ENCODE results near the gene MICAL2.

Gene MICAL2

GRCh38 chr11:12110201-12110713 lies at the start of gene MICAL2:
TSS of gene MICAL2 (plus strand) at chr11:12110590. CDS start at chr11:12162156, 51,566 bp downstream.
- DNase-seq (ENCODE audit: low spot score in 2 of 2) (peak; percentile 78 to 91), ATAC-seq (peak; percentile 94)
- Mint-ChIP-seq H3K27ac (peak within 1 kb of the TSS; percentile 67), H3K9me3 (no peaks in the 10 kb centered on the region), H3K36me3 (peaks cover 6% of the 10 kb centered on the region), H3K4me3 (peak within 1 kb of the TSS; percentile 73), H3K4me1 (peaks cover 67% of the 10 kb centered on the region)

GRCh38 chr11:12061851-12062560 lies 48.4 kb upstream of the MICAL2 start:
- no peak overlapping the region for H3K27ac Mint-ChIP-seq
- no peaks in the 10 kb centered on the region for H3K36me3 Mint-ChIP-seq
- DNase-seq (ENCODE audit: low spot score in 2 of 2) (no peak), ATAC-seq (peak; percentile 61)
- peaks cover 7% of the 10 kb centered on the region for H3K9me3 Mint-ChIP-seq
- peaks cover 11% of the 10 kb centered on the region for H3K4me1 Mint-ChIP-seq
- no peak overlapping the region for H3K4me3 Mint-ChIP-seq

GRCh38 chr11:12063251-12063650 lies 47.1 kb upstream of the MICAL2 start:
- peaks cover 11% of the 10 kb centered on the region for H3K4me1 Mint-ChIP-seq
- no peaks in the 10 kb centered on the region for H3K9me3 Mint-ChIP-seq
- no peak for DNase-seq (ENCODE audit: low spot score in 2 of 2)
- H3K27ac Mint-ChIP-seq: no peak overlapping the region
- H3K36me3 Mint-ChIP-seq: no peaks in the 10 kb centered on the region
- no peak overlapping the region for H3K4me3 Mint-ChIP-seq
- ATAC-seq: no peak

- Mint-ChIP-seq H3K9me3 (no peaks in the 10 kb centered on the region), H3K4me1 (peaks cover 11% of the 10 kb centered on the region), H3K4me3 (no peak overlapping the region), H3K27ac (no peak overlapping the region), H3K36me3 (no peaks in the 10 kb centered on the region)
- DNase-seq (ENCODE audit: low spot score in 2 of 2) (no peak), ATAC-seq (no peak)
Observed at GRCh38 chr11:12064136-12064953, 46.0 kb upstream of the MICAL2 start.

GRCh38 chr11:12064954-12065280 lies 45.5 kb upstream of the MICAL2 start:
- Mint-ChIP-seq H3K27ac (no peak overlapping the region), H3K9me3 (no peaks in the 10 kb centered on the region), H3K36me3 (no peaks in the 10 kb centered on the region), H3K4me1 (peaks cover 11% of the 10 kb centered on the region), H3K4me3 (no peak overlapping the region)
- ATAC-seq: no peak
- no peak for DNase-seq (ENCODE audit: low spot score in 2 of 2)

GRCh38 chr11:12066056-12066798 lies 44.2 kb upstream of the MICAL2 start:
- H3K9me3 Mint-ChIP-seq: no peaks in the 10 kb centered on the region
- peaks cover 19% of the 10 kb centered on the region for H3K4me1 Mint-ChIP-seq
- H3K36me3 Mint-ChIP-seq: no peaks in the 10 kb centered on the region
- DNase-seq (ENCODE audit: low spot score in 2 of 2) (no peak), ATAC-seq (peak; percentile 32)
- H3K4me3 Mint-ChIP-seq: no peak overlapping the region
- H3K27ac Mint-ChIP-seq: peak overlapping the region; percentile 13

GRCh38 chr11:12066799-12067508 lies 43.4 kb upstream of the MICAL2 start:
- Mint-ChIP-seq H3K4me1 (peaks cover 23% of the 10 kb centered on the region), H3K27ac (peak overlapping the region; percentile 13), H3K4me3 (no peak overlapping the region), H3K36me3 (no peaks in the 10 kb centered on the region), H3K9me3 (no peaks in the 10 kb centered on the region)
- no peak for ATAC-seq
- DNase-seq (ENCODE audit: low spot score in 2 of 2): no peak

GRCh38 chr11:12067796-12068357 lies 42.5 kb upstream of the MICAL2 start:
- DNase-seq (ENCODE audit: low spot score in 2 of 2) (no peak), ATAC-seq (no peak)
- no peaks in the 10 kb centered on the region for H3K36me3 Mint-ChIP-seq
- no peak overlapping the region for H3K27ac Mint-ChIP-seq
- peaks cover 19% of the 10 kb centered on the region for H3K4me1 Mint-ChIP-seq
- no peak overlapping the region for H3K4me3 Mint-ChIP-seq
- no peaks in the 10 kb centered on the region for H3K9me3 Mint-ChIP-seq

- peaks cover 19% of the 10 kb centered on the region for H3K4me1 Mint-ChIP-seq
- H3K36me3 Mint-ChIP-seq: no peaks in the 10 kb centered on the region
- ATAC-seq (no peak), DNase-seq (ENCODE audit: low spot score in 2 of 2) (no peak)
- no peak overlapping the region for H3K27ac Mint-ChIP-seq
- no peaks in the 10 kb centered on the region for H3K9me3 Mint-ChIP-seq
- H3K4me3 Mint-ChIP-seq: no peak overlapping the region
Observed at GRCh38 chr11:12069066-12069676, 41.2 kb upstream of the MICAL2 start.

- ATAC-seq (no peak), DNase-seq (ENCODE audit: low spot score in 2 of 2) (no peak)
- no peak overlapping the region for H3K4me3 Mint-ChIP-seq
- H3K36me3 Mint-ChIP-seq: no peaks in the 10 kb centered on the region
- H3K27ac Mint-ChIP-seq: no peak overlapping the region
- no peaks in the 10 kb centered on the region for H3K9me3 Mint-ChIP-seq
- H3K4me1 Mint-ChIP-seq: peaks cover 13% of the 10 kb centered on the region
Observed at GRCh38 chr11:12070446-12071267, 39.7 kb upstream of the MICAL2 start.

- ATAC-seq (no peak), DNase-seq (ENCODE audit: low spot score in 2 of 2) (no peak)
- Mint-ChIP-seq H3K27ac (no peak overlapping the region), H3K4me1 (peaks cover 13% of the 10 kb centered on the region), H3K4me3 (no peak overlapping the region), H3K9me3 (no peaks in the 10 kb centered on the region), H3K36me3 (no peaks in the 10 kb centered on the region)
Observed at GRCh38 chr11:12071574-12071973, 38.8 kb upstream of the MICAL2 start.

GRCh38 chr11:12073436-12073835 lies 37.0 kb upstream of the MICAL2 start:
- no peaks in the 10 kb centered on the region for H3K9me3 Mint-ChIP-seq
- ATAC-seq: no peak
- DNase-seq (ENCODE audit: low spot score in 2 of 2): no peak
- peaks cover 22% of the 10 kb centered on the region for H3K4me1 Mint-ChIP-seq
- H3K4me3 Mint-ChIP-seq: no peak overlapping the region
- no peaks in the 10 kb centered on the region for H3K36me3 Mint-ChIP-seq
- no peak overlapping the region for H3K27ac Mint-ChIP-seq

GRCh38 chr11:12073886-12074285 lies 36.5 kb upstream of the MICAL2 start:
- no peak for ATAC-seq
- Mint-ChIP-seq H3K9me3 (no peaks in the 10 kb centered on the region), H3K27ac (no peak overlapping the region), H3K4me3 (no peak overlapping the region), H3K36me3 (no peaks in the 10 kb centered on the region), H3K4me1 (peaks cover 22% of the 10 kb centered on the region)
- no peak for DNase-seq (ENCODE audit: low spot score in 2 of 2)
